ENCODE measurements around the gene TMEM175. TPM values are rescaled to one million over a fixed set of nuclear protein-coding genes. Genes with fewer than 3 reads are reported as not detected.

The TMEM175 gene
- polyA plus RNA-seq, 1 of the 3 experiments (the other 2 are of a cell fraction): 54.2 TPM

DNA sequence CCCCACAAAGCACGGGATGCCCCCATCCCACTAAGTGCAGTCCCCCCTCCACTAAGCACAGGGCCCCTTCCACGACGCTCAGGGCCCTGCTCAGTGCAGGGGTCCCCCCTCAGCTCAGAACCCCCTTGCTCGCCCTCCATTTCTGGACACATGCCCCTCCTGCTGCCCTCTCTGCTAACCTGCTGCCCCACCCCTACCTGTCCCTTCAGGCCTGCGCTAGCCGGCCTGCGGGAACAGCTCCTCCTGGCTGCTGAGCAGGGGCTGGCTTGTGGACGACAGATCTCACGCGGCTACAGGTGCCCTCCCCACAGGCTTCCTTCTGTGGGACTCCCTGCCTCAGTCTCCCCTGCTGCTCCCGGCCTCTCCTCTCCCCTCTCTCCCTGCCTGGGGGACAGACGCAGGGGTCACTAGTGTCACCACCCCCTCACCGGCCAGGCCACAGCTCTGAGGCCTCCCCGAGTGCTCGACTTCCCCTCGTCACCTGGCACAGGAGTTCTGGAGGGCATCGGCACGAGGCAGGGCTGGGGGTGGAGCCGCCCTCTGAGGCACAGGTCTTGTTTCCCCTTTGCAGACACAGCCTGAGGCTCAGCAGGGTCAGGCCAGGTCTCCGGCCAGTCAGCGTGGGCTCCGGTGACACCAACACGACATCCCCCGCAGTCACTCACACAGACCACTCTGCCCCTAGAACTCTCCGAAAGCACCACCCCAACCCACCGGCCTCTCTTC is 21.7 kb upstream of the TMEM175 start (continued):
- TF ChIP-seq PBX3 (IDR thresholded peaks at IDR 0.05): no peak

DNA sequence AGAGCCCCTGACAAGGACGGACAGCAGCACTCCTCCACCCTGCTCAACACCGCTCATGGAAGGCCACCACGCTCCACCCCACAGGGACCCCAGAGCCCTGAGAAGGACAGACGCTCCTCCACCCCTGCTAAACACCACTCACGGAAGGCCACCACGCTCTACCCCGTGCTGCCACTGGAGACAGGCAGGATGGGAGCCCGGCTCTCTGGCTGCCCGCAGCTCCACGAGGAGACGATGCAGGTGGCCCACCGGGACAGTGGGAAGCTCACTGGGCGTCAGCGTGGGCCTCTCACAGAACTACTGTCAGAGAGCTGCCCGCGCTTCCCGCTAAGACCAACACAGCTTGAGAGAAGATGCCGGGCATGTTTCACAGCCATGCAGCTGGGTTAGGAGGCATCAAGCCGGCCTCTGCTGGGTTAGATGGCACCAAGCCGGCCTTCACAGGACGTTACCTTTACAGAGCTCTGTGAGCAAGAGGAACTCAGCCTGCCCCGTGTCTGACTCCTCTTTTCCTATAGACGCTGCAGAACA is 21.0 kb upstream of the TMEM175 start:
- Histone ChIP-seq H2AFZ (ENCODE audit: low read depth) (no peak overlapping the region), H3K27me3 (ENCODE audit: insufficient read depth) (no peaks in the 10 kb centered on the region), H3K27ac (ENCODE audit: low read depth in 2 of 2, low read length in 1 of 2) (no peak overlapping the region), H3F3A (replicated peaks; ENCODE audit: insufficient read depth) (no peaks in the 10 kb centered on the region), H3K9ac (no peak overlapping the region), H3K9me3 (no peaks in the 10 kb centered on the region), H3K79me2 (ENCODE audit: insufficient read depth) (peaks cover 29% of the 10 kb centered on the region), H3K4me1 (ENCODE audit: control insufficient read depth in 1 of 2, insufficient read depth in 2 of 2, low read depth in 1 of 2, low read length in 1 of 2) (no peaks in the 10 kb centered on the region), H4K20me1 (ENCODE audit: insufficient read depth) (peaks cover 28% of the 10 kb centered on the region), H3K36me3 (replicated peaks in 1 of 2; ENCODE audit: control insufficient read depth in 1 of 2, insufficient read depth in 2 of 2, low read length in 1 of 2) (peaks cover 0 to 34% of the 10 kb centered on the region in 2 experiments), H3K4me3 (ENCODE audit: low read depth in 2 of 2, low read length in 1 of 2) (no peak overlapping the region), H3K9me2 (no peaks in the 10 kb centered on the region), H3K4me2 (no peak overlapping the region)
- ChIA-PET CTCF (no interaction called here), POLR2A (no interaction called here)
- TF ChIP-seq GABPA (IDR thresholded peaks at IDR 0.05; ENCODE audit: low read depth): no peak
- TF ChIP-seq TAF1 (IDR thresholded peaks at IDR 0.05; ENCODE audit: borderline replicate concordance, low read depth, low read length): no peak
- TF ChIP-seq FOSL2 (IDR thresholded peaks at IDR 0.05; ENCODE audit: borderline replicate concordance, low read depth): no peak
- TF ChIP-seq, protein P1, sequence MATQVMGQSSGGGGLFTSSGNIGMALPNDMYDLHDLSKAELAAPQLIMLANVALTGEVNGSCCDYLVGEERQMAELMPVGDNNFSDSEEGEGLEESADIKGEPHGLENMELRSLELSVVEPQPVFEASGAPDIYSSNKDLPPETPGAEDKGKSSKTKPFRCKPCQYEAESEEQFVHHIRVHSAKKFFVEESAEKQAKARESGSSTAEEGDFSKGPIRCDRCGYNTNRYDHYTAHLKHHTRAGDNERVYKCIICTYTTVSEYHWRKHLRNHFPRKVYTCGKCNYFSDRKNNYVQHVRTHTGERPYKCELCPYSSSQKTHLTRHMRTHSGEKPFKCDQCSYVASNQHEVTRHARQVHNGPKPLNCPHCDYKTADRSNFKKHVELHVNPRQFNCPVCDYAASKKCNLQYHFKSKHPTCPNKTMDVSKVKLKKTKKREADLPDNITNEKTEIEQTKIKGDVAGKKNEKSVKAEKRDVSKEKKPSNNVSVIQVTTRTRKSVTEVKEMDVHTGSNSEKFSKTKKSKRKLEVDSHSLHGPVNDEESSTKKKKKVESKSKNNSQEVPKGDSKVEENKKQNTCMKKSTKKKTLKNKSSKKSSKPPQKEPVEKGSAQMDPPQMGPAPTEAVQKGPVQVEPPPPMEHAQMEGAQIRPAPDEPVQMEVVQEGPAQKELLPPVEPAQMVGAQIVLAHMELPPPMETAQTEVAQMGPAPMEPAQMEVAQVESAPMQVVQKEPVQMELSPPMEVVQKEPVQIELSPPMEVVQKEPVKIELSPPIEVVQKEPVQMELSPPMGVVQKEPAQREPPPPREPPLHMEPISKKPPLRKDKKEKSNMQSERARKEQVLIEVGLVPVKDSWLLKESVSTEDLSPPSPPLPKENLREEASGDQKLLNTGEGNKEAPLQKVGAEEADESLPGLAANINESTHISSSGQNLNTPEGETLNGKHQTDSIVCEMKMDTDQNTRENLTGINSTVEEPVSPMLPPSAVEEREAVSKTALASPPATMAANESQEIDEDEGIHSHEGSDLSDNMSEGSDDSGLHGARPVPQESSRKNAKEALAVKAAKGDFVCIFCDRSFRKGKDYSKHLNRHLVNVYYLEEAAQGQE (IDR thresholded peaks at IDR 0.05; ENCODE audit: low read depth, low read length): no peak
- TF ChIP-seq, protein P2, sequence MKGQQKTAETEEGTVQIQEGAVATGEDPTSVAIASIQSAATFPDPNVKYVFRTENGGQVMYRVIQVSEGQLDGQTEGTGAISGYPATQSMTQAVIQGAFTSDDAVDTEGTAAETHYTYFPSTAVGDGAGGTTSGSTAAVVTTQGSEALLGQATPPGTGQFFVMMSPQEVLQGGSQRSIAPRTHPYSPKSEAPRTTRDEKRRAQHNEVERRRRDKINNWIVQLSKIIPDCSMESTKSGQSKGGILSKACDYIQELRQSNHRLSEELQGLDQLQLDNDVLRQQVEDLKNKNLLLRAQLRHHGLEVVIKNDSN (IDR thresholded peaks at IDR 0.05; ENCODE audit: borderline replicate concordance, low read depth): no peak
- no peak for TF ChIP-seq CHD2 (IDR thresholded peaks at IDR 0.05; ENCODE audit: low read length, partially characterized antibody)
- no peak for TF ChIP-seq TEAD4 (IDR thresholded peaks at IDR 0.05; ENCODE audit: borderline replicate concordance, insufficient read depth)
- TF ChIP-seq GATA2 (CRISPR knock-in tag; IDR thresholded peaks at IDR 0.05): no peak
- no peak for TF ChIP-seq ZBTB33 (IDR thresholded peaks at IDR 0.05; ENCODE audit: borderline replicate concordance, low read depth)
- TF ChIP-seq MXI1 (IDR thresholded peaks at IDR 0.05; ENCODE audit: low read depth, low read length): no peak
- no peak for TF ChIP-seq RXRA (IDR thresholded peaks at IDR 0.05; ENCODE audit: borderline replicate concordance, low read depth)
- TF ChIP-seq, protein P3, sequence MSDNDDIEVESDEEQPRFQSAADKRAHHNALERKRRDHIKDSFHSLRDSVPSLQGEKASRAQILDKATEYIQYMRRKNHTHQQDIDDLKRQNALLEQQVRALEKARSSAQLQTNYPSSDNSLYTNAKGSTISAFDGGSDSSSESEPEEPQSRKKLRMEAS (IDR thresholded peaks at IDR 0.05; ENCODE audit: low read depth): no peak
- no peak for TF ChIP-seq MEF2A (IDR thresholded peaks at IDR 0.05; ENCODE audit: borderline replicate concordance, low read depth)
- DNase-seq: no peak
- 98% methylated on average over 13 of the region's 23 CpGs for WGBS (ENCODE audit: low lambda C conversion rate)

Measured in SK-N-SH (cell line).